HL-60/S4 treated with retinoic acid at 250 ng/mL for 4 days and 3 days (cell line): ENCODE measurements around the gene R3HDM2.

ENCODE experiments used
- in situ Hi-C: fragments of 300-500 bp; cut with MboI; formaldehyde crosslinking; loops from 2 replicates; pipeline ENCODE4 v1.7.0; 2022; ENCODE audit warnings: low sequenced_read_pairs

R3HDM2 gene

DNA sequence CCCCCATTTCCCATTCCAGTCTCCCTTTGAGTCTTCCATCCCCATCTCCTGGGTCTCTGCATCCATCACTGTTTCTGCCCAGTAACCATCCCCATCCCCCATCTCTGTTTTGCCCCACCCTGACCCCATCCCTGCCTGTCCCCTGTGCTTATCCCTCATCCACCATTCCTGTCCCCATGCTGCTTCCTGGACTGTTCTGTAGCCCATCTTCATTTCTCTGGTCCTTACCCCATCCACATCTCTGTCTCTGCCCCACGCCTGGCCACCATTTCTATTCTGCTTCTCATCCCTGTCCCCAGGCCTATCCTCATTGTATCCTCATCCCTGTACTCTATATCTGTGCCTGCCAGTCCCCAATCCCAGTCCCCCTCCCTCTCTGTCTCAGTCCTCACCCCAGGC, 210.1 kb downstream of the R3HDM2 start:
- in situ Hi-C loops, result no loop called here

DNA sequence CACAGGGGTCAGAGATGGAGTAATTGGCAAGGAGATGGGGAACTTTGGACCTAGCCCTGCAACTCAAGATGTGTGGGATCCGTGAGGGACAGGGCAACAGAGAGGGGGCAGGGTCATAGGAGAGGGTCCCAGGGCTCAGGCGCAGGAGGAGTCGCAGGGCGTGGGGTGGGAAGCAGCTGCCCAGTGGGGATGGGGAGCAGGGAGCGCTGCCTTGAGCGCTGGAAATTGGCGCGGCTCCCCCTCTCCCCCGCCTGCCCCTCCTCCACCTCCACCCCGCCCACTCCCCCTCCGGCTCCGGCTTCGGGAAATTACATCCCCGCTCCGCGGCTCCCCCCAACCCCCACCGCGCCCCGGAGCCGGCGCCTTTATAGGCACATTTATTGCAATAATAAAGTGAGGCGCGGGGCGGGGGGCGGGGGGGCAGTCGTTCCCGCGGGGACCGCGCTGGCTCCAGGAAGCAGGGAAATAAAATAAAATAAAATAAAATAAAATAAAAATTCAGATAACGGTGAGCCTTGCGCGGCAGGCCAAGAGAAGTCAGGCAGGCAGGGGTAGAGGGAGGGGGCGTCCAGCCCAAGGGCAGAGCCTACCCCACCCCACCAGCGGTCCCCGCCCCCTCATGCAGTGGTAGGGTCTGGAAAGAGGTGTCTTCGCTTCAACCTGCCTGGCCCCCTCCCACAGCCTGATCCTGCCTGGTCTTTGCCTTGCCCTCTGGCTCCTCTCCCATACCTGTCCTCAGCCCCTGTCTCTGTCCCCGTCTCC, 210.7 kb downstream of the R3HDM2 start:
- in situ Hi-C loops, result no loop called here

DNA sequence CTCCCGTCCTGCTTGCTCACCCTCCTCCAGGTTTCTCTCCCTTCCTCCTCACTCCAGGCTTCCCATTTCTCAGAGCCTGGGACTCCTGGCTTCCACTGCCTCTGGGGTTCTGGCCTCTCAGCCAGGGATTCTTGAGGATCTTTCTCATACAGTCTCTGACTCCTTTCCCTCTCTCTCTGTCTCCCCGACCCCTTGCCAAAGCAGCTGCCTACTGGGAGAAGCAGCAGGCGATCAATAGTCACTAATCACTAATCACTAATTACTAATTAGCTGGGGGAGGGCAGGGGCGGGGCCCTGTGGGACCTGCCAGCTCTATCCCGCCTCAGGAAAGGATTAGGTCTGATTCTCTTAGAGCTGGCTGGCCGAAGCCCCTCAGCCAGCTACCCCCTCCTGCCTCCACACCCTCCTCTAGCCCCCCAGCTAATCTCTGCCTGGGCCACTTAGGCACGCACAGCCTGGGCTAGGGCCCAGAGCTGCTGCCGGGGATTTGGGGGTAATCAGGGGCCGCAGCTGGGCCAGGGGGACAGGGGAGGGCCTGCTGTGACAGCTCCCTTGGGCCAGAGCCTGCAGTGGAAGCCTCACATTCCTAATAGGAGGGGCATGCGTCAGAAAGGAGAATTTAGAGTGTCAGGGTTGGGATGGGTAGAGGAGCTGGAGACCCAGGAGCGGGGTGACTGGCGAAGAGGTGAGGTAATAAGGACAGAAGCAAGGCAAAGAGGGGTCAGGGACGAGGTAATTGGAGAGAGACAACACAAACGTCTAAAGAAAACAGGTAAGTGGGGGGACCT, 211.4 kb downstream of the R3HDM2 start:
- in situ Hi-C loops, result no loop called here

DNA sequence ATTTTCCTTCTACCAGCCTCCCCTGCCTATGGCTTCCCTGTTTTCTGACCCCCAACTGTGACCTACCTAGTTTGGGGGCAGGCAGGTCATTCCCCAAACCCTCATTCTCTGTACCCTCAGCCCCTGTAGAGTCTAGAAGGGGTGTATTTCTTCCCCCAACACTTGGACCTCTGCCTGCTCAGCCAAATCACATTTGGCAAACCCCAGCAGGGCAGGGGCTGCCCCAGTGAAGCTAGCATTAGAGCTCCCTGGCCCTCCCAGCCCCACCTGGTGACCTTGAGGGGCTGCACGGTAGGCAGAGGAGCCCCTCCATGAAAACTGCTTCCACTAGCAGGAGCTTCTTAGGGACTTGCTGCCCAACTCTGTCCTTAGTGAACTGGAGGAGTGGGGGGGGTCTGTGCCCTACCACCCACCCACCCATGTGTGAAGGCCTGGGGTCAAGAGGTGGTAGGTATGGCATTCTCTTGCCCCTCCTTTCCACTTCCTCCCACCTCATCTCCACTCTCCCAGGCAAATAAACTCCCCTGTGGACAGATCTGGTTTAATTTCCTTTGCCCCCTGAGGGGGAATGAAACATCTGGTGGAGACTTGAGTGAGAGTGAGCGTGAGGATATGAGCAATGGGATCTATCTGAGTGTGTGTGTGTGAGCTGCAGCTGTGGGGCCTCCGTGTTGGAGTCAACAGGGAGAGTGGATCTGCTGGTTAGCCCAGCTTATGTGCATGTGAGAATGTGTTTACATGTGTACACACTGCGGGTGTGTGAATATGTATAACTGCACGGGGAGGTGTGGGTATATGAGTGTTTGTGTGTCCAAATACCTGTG, 212.6 kb downstream of the R3HDM2 start:
- in situ Hi-C loops, result no loop called here

DNA sequence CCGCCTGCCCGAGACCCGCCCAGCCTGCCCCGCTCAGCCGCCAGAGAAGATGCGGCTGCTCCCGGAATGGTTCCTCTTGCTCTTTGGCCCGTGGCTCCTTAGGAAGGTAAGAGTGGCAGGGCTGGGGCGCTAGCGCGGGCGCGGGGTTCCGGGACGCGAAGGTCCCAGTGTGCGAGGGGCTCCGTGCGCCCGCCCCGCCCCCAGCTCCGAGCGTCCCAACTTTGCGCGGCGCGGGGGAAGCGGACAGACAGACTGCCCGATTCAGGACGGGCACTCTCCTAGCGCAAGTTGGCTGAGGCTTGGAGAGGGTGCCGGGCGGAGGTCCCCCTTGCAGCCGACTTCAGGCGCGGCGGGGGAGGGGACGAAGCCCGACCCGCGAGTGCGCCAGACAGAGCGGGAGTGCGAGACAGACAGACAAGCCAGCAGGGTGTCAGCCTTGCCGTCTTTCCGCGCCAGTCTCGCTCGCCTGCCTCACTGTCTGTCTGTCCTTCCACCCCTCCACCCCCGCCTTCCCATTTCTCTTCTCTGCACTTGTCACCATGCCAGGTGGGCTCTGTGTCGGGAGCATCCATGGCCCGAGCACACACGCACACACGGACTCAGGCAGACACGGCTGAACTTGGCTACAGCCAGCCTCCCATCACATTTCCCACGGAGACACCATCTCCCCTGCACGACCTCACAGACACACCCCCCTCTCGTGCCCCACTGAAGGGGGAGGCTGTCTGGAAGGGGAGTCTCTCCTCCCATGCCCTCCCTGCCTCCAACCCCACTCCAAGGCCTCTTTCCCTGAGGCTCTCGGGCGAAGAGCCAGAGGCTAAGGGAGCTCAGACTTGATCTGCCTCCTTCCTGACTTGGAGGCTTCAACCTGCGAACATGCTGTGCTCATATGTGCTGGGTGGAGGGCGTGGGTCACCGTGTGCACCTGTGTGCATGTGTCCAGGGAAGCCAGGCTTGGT, 213.6 kb downstream of the R3HDM2 start:
- in situ Hi-C loops, result no loop called here

DNA sequence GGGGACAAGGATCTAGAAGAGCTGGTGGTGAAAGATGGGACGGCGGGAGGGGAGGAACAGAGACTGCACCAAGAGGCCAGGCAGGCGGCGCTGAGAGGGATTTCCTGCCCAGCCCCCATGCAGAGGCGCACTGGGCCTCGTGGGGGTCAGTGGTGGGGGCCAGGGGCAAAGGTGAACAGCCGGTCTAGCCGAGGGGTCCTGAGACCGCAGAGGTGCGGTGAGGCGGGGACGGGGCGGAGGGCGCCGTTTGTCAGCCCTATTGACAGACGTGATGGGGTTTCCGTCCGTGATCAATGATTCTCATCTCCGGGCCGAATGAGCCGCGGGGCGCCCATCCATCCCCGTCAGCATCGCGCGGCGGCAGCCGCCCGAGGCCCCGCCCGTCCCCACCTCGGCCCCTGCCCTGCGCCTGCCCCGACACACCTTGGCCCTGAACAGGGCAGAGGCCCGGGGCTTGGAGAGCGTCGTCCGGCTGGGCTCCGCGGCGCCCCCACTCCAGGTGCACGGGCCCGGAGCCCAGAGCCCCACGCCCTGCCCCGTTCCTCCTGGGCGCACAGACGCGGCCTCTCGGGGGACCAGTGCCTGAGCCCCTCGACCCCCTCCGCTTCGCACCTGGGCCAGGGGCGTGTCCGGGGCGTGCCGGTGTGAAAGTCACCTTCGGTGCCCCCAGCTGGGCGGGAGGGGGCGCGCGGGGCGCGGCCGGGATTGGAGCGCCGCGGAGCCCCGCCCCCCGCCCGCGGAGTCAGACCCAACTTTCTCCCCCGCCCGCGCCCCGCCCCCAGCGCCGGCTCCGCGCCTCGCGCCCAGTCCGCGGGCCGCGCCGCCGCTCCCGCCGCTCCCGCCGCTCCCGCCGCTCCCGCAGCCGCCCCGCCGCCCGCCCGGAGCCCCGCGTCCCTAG, 214.6 kb downstream of the R3HDM2 start, which contains the start of gene NXPH4:
TSS of gene NXPH4 (plus strand) at position 781 of the 898 bp plus-strand sequence. CDS start 176 bp downstream, outside the sequence.
- in situ Hi-C loops, result no loop called here

DNA sequence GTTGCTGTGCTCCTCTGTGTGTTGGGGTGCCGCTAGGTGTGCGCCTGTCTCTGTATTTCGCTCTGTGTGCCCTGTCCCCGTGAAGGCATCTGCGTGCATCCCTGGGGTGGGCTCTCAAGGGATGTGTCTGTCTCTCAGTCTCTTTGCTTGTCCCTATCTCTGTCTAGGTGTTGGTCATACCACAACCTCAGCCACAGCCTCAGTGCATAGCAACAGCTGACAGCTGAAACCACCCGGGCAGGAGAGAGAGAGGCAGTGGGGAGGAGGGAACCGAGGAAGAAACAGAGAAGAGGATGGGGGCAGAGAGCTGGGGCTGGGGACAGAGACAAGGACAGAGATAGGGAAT, 215.2 kb downstream of the R3HDM2 start:
- in situ Hi-C loops, result no loop called here

DNA sequence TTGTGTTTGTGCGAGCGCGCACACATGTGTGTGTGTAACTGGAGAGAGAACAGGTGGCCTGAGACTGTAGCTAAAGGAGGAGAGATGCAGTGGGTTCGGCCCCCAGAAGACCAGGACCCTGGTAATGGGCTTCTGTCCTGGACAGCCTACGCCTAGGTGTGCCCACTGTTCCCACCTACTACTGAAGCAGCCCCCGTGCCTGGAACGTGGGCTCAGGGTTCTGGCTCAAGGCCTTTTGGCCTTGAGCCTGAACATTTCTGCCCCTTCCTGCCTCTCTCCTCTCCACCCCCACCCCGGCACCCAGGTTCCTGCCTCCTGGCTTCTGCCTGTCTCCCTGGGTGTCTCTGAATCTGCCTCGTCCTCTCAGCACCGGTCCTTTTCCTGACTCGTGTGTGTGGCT, 215.8 kb downstream of the R3HDM2 start:
- in situ Hi-C loops, result no loop called here

DNA sequence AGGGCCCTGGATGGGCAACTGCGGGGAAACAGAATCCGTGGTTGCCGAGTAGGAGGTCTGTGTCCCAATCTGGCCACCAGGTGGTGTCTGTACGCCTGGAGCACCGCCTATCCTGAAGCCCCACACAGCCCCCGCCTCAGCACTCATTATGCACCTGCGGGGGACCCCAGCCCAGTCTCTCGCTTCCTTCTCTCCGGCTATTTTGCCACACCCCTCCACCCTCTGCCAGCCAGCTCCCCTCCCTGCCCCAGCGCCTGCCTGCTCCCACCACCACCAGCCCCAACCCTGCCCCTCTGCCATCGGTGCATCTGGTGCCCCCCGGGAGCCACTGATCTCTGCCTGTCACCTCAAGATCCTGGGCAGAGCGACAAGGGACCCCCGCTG, 216.5 kb downstream of the R3HDM2 start:
- in situ Hi-C loops, result no loop called here

DNA sequence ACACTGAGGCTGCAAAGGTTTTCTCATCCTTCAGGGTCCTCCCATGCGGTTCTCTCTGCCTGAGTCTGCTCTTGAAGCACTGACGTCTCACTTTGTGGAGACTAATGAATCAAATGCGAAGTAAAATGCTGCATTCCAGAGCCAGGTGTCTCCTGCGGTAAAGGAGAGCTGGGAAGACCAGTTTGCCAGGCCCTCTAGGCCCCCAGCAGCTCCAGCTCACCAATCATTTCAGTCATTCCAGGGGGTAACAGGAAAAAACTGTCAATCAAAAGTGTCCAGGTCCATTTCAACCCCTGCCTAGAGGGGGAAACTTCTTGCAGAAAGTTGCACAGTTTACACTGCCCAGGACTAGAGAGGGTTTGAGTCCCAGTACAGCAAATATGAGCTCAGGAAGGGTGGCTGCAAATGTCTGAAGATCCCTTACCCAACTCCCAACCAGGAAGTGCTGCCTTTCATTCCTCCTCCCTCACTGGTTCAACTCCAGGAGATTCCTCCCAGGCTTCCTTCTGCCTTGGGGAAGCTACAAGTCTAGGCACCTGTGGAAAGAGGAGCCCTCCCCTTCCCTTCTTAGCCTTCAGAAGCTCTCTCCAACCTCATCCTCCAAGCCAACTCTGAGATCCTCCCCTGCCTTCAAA, 217.0 kb downstream of the R3HDM2 start:
- in situ Hi-C loops, result no loop called here

DNA sequence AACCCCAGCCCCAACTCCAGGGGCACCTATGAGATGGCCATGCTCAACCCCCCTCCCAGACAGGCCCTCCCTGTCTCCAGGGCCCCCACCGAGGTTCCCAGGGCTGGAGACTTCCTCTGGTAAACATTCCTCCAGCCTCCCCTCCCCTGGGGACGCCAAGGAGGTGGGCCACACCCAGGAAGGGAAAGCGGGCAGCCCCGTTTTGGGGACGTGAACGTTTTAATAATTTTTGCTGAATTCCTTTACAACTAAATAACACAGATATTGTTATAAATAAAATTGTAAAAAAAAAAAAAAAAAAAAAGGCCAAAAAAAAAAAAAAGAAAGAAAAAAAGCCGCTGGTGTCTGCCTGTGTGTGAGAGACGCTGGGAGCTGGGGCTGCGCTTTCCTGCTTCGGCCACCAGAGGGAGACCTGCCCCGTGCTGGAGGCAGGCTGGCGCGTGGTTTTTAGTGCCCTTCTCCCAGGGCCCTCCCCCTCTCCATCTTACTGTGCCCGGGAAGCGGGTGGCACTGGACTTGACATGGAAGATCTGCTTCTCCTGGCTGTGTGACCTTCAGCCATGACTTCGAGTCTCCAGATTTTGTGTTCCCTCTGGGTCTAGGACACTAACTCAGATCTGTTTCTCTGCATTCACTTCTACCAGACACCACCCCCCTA, 217.7 kb downstream of the R3HDM2 start:
- in situ Hi-C loops, result no loop called here

DNA sequence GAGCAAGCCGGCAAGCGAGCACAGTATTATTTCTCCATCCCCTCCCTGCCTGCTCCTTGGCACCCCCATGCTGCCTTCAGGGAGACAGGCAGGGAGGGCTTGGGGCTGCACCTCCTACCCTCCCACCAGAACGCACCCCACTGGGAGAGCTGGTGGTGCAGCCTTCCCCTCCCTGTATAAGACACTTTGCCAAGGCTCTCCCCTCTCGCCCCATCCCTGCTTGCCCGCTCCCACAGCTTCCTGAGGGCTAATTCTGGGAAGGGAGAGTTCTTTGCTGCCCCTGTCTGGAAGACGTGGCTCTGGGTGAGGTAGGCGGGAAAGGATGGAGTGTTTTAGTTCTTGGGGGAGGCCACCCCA, 218.2 kb downstream of the R3HDM2 start:
- in situ Hi-C loops, result no loop called here

DNA sequence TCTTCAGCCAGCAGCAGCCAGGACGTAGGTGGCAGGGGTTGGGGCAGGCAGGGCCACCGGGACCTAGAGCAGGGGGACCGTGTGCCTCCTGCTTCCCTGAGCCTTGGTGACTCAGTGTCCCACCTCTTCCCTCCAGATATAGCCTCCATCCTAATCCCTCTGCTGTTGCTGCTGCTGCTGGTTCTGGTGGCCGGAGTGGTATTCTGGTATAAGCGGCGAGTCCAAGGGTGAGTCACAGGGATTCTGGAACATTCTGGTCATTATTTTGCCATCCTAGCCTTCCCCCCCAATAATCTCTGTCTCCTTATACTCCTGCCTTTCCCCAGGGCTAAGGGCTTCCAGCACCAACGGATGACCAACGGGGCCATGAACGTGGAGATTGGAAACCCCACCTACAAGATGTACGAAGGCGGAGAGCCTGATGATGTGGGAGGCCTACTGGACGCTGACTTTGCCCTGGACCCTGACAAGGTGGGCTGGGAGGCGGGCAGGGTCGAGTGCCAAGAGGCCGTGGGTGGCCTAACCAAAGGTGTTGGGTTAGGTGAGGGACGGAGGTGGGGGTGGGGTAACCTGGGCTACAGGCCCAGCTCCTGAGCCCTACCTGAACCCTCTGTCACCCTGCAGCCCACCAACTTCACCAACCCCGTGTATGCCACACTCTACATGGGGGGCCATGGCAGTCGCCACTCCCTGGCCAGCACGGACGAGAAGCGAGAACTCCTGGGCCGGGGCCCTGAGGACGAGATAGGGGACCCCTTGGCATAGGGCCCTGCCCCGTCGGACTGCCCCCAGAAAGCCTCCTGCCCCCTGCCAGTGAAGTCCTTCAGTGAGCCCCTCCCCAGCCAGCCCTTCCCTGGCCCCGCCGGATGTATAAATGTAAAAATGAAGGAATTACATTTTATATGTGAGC, 218.8 kb downstream of the R3HDM2 start:
- in situ Hi-C loops, result no loop called here

DNA sequence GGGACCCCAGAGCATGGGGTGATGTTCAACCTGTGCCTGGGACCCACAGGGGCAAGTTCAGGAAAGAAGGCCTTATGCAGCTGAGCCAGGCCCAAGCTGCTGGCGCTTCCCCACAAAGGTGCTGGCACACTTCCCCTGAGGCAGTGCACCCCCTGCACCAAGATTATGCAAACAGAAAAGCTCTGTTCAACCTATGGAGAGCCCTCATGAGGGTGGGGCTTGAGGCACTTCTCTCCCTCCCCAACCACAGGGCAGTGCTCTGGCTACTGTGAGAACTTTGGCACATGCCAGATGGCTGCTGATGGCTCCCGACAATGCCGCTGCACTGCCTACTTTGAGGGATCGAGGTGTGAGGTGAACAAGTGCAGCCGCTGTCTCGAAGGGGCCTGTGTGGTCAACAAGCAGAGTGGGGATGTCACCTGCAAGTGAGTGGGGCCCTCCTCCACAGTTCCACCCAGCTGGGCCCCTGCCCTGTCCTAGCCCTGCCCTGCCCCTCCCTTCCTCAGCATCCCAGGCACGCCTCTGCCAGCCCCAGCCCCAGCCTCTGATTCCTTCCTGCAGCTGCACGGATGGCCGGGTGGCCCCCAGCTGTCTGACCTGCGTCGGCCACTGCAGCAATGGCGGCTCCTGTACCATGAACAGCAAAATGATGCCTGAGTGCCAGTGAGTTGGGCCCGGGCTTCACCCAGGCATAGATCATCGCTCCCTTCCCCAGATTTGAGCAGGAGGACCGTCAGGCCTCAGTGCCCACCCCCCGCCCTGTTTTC, 219.7 kb downstream of the R3HDM2 start:
- in situ Hi-C loops, result no loop called here

DNA sequence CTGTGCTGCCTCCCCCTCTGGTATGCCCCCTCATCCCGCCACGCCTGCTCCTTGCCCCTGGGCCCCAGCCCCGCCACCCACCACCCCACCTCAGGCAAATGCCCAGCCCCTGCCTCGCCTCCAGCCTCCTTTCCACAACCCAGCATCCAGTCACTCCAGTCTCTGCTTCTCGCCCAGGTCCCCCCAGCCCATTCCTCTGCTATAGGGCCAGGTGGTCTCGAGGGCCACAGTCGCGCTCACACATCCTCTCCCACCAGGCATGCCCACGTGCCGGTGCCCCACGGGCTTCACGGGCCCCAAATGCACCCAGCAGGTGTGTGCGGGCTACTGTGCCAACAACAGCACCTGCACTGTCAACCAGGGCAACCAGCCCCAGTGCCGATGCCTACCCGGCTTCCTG, 220.4 kb downstream of the R3HDM2 start:
- in situ Hi-C loops, result no loop called here

DNA sequence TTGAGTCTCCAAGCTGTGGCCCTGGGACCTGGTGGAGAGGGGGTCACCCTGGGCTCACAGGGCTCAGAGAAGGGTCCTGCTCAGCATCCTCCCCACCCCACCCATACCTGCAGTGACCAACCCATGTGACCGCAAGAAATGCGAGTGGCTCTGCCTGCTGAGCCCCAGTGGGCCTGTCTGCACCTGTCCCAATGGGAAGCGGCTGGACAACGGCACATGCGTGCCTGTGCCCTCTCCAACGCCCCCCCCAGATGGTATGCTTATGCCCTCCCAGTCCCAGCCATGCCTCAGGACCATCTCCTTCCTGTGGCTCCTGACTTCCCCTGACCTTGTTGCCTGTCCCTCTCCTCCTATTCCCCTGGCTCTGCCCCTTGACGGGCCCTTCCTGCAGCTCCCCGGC, 220.9 kb downstream of the R3HDM2 start:
- in situ Hi-C loops, result no loop called here
